Osteoblast (primary cell): ENCODE measurements around the gene HIRA. TPM values are rescaled to one million over a fixed set of nuclear protein-coding genes. Genes with fewer than 3 reads are reported as not detected.
"Not testable (repeated sequence)": the region's sequence is repeated elsewhere in the genome, so short reads cannot be mapped to it uniquely, and the experiment has no call there.

Experiments used
- DNase-seq: peaks from one replicate; pipeline ENCODE4 v3.0.0; 2011; ENCODE audit warnings: low spot score, mixed read lengths; ENCODE audit not compliant: insufficient read length; ENCODE audit errors: missing footprints
- H2AFZ ChIP-seq: 2 replicates; pipeline ENCODE4 v1.6.0; 2011; ENCODE audit warnings: mild to moderate bottlenecking, low read length
- H3K27ac ChIP-seq: 2 replicates; pipeline ENCODE4 v1.5.1; 2011; ENCODE audit warnings: mild to moderate bottlenecking, low read depth, low read length, moderate library complexity
- H3K27me3 ChIP-seq: 2 replicates; pipeline ENCODE4 v1.6.0; 2012; ENCODE audit warnings: mild to moderate bottlenecking, control low read depth, inconsistent platforms, low read length, moderate library complexity; ENCODE audit not compliant: insufficient read depth
- H3K36me3 ChIP-seq: 2 replicates; pipeline ENCODE4 v1.5.1; 2011; ENCODE audit warnings: mild to moderate bottlenecking, low read length, control low read depth, moderate library complexity; ENCODE audit not compliant: insufficient read depth
- H3K4me1 ChIP-seq: 2 replicates; pipeline ENCODE4 v1.5.1; 2011; ENCODE audit warnings: mild to moderate bottlenecking, low read length, control low read depth, moderate library complexity; ENCODE audit not compliant: insufficient read depth
- H3K4me2 ChIP-seq: 2 replicates; pipeline ENCODE4 v1.6.0; 2011; ENCODE audit warnings: mild to moderate bottlenecking, low read length; ENCODE audit not compliant: insufficient read depth
- H3K4me3 ChIP-seq: fragments of 200-600 bp; sonication (generic); 3 replicates; pipeline ENCODE4 v1.5.1; 2012; ENCODE audit warnings: mild to moderate bottlenecking, low read length, inconsistent platforms; ENCODE audit not compliant: insufficient read depth
- H3K79me2 ChIP-seq: 2 replicates; pipeline ENCODE4 v1.6.0; 2012; ENCODE audit warnings: mild to moderate bottlenecking, low read length, control low read depth, inconsistent platforms; ENCODE audit not compliant: insufficient read depth
- H3K9me3 ChIP-seq: 2 replicates; pipeline ENCODE4 v1.5.1; 2011; ENCODE audit warnings: low read depth, low read length, control low read depth
- H4K20me1 ChIP-seq: 2 replicates; pipeline ENCODE4 v1.6.0; 2012; ENCODE audit warnings: mild to moderate bottlenecking, low read length, control low read depth; ENCODE audit not compliant: insufficient read depth
- total RNA-seq: library from RNA; depleted of rRNA; stranded (reverse); fragments of >200 nt; gene quantifications from 2 replicates; pipeline ENCODE4 v1.2.3, GENCODE V29; 2012
- TF ChIP-seq, protein P1 (sequence below): IDR thresholded peaks from 2 replicates; pipeline ENCODE4 v1.5.1; 2011; ENCODE audit warnings: mild to moderate bottlenecking, low read depth, low read length, moderate library complexity; ENCODE audit errors: extremely low read depth

HIRA gene
- total RNA-seq, 1 donor, result 22.1 TPM

DNA sequence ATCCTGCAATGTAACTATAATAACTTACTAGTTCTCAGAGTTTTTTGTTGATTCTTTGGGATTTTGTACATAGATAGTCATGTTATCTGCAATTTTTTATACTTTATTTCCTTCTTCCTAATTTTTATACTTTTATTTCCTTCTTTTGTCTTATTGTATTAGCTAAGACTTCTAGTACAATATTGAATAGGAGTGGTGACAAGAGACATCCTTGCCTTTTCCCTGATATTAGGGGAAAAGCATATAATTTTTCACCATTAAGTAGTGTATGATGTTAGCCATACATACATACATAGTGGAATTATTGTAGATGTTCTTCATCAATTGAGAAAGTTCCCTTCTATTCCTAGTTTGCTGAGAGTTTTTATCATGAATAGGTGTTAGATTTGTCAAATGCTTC lies 112.3 kb downstream of the HIRA start:
- Histone ChIP-seq H3K4me2 (no peak overlapping the region), H2AFZ (no peak overlapping the region), H3K36me3 (no peaks in the 10 kb centered on the region), H3K27ac (no peak overlapping the region), H4K20me1 (no peaks in the 10 kb centered on the region), H3K4me1 (no peaks in the 10 kb centered on the region), H3K4me3 (no peak overlapping the region), H3K27me3 (no peaks in the 10 kb centered on the region), H3K79me2 (no peaks in the 10 kb centered on the region), H3K9me3 (no peaks in the 10 kb centered on the region)
- DNase-seq, result no peak
- TF ChIP-seq, protein P1, sequence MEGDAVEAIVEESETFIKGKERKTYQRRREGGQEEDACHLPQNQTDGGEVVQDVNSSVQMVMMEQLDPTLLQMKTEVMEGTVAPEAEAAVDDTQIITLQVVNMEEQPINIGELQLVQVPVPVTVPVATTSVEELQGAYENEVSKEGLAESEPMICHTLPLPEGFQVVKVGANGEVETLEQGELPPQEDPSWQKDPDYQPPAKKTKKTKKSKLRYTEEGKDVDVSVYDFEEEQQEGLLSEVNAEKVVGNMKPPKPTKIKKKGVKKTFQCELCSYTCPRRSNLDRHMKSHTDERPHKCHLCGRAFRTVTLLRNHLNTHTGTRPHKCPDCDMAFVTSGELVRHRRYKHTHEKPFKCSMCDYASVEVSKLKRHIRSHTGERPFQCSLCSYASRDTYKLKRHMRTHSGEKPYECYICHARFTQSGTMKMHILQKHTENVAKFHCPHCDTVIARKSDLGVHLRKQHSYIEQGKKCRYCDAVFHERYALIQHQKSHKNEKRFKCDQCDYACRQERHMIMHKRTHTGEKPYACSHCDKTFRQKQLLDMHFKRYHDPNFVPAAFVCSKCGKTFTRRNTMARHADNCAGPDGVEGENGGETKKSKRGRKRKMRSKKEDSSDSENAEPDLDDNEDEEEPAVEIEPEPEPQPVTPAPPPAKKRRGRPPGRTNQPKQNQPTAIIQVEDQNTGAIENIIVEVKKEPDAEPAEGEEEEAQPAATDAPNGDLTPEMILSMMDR, result no peak

DNA sequence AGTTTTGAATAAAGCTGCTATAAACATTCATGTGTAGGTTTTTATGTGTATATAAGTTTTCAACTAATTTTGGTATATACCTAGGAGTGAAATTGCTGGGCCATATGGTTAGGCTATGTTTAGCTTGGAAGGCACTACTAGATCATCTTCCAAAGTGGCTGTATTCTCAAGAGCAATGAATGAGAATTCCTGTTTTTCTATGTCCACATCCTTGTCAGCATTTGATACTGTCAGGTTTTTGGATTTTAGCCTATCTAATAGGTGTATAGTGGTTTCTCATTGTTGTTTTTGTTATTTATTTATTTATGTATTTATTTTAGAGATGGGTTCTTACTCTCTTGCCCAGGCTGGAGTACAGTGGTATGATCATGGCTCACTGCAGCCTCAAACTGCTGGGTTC lies 113.7 kb downstream of the HIRA start:
- no peaks in the 10 kb centered on the region for H4K20me1 ChIP-seq
- H3K27me3 ChIP-seq, result no peaks in the 10 kb centered on the region
- DNase-seq, result no peak
- TF ChIP-seq, protein P1, result no peak
- no peak overlapping the region for H3K27ac ChIP-seq
- no peak overlapping the region for H3K4me3 ChIP-seq
- H2AFZ ChIP-seq, result no peak overlapping the region
- no peaks in the 10 kb centered on the region for H3K9me3 ChIP-seq
- H3K4me2 ChIP-seq, result no peak overlapping the region
- H3K36me3 ChIP-seq, result no peaks in the 10 kb centered on the region
- no peaks in the 10 kb centered on the region for H3K79me2 ChIP-seq
- H3K4me1 ChIP-seq, result no peaks in the 10 kb centered on the region

DNA sequence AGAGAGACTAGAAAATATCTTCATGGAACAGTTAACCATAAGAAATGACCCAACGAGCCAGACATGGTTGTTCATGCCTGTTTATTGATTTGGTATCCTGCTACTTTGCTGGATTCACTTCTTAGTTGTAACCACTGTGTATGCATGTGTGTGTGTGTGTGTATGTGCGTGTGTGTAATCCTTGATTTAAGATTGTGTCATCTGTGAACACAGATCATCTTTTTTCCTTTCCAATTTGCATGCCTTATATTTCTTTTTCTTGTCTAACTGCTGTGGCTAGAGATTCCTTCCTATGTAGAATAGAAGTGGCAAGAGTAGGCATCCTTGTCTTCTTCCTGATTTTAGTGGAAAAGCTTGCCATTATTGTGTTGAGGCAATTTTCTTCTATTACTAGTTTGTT lies 123.7 kb downstream of the HIRA start:
- peaks cover 3% of the 10 kb centered on the region for H3K27me3 ChIP-seq
- TF ChIP-seq, protein P1, result no peak

DNA sequence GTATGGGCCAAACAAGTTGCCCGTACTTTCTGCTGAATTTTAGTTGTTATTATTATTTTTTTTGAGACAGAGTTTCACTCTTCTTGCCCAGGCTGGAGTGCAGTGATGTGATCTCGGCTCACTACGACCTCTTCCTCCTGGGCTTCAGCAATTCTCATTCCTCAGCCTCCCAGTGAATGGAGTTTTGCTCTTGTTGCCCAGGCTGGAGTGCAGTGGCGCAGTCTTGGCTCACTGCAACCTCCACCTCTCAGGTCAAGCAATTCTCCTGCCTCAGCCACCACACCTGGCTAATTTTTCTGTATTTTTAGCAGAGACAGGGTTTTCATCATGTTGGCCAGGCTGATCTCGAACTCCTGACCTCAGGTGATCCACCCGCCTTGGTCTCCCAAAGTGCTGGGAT lies 125.0 kb downstream of the HIRA start:
- not testable (repeated sequence) for DNase-seq, H3K4me2 ChIP-seq, H3K4me1 ChIP-seq, H3K27me3 ChIP-seq, H3K9me3 ChIP-seq, H3K4me3 ChIP-seq, H3K27ac ChIP-seq, H4K20me1 ChIP-seq, H3K79me2 ChIP-seq, H3K36me3 ChIP-seq, H2AFZ ChIP-seq

More for the DNA sequence above, 123.7 kb downstream of the HIRA start:
- Histone ChIP-seq H3K36me3 (no peaks in the 10 kb centered on the region), H3K4me1 (no peaks in the 10 kb centered on the region), H3K4me2 (no peak overlapping the region), H2AFZ (no peak overlapping the region), H3K4me3 (no peak overlapping the region), H3K27ac (no peak overlapping the region), H3K79me2 (no peaks in the 10 kb centered on the region), H4K20me1 (no peaks in the 10 kb centered on the region), H3K9me3 (no peaks in the 10 kb centered on the region)
- DNase-seq, result peak; percentile 38
